ENCODE data around the gene LRRC38.

LRRC38 gene

DNA sequence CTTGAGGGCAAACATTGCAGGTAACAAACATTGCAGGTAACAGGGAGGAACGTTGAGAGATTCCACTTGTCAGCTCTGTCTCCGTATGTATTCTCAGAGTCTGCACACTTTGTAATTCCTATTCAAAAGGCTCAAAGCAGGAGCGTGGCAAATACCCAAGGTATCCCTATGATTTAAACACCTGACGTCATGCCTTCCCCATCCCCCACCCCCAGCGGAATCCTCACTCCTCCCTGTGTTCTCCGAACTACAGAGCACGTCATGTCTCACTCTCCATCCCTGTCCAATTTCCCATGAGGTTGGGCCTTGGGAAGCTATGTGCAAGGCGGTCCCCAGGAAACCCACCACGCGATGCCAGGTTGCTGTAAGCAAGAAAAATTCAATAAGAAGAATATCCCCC is 2.8 kb upstream of the LRRC38 start:
- Histone ChIP-seq H3K4me1 (ENCODE audit: control insufficient read depth, insufficient read depth, low read length) (no peaks in the 10 kb centered on the region), H3K27me3 (ENCODE audit: control insufficient read depth, insufficient read depth, low read length) (peaks cover 60% of the 10 kb centered on the region), H3K9ac (ENCODE audit: low read depth, low read length) (no peak overlapping the region), H3K4me3 (ENCODE audit: low read depth, low read length) (no peak overlapping the region), H3K36me3 (ENCODE audit: control insufficient read depth, insufficient read depth, low read length) (no peaks in the 10 kb centered on the region), H3K9me3 (ENCODE audit: control insufficient read depth, insufficient read depth, low read length) (no peaks in the 10 kb centered on the region)

DNA sequence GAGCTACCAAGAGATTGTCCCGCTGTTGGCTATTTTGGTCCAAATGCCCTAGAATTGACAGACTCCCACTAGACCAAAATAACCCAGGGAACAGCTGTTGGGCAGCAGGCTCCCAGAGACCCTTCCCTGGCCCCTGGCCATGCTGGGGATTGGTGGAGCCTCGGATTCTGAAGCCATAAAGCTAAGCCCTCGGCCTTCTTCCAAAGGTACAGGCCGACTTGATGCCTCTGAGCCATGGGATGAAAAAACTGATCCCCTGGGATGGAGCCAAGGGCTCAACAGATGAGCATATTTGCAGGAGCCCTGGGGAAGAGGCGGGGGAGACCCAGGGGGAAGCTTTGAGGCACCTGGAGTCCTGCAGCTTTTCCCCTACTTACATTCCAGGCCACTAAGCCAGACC is 1.0 kb upstream of the LRRC38 start:
- H3K9ac ChIP-seq (ENCODE audit: low read depth, low read length) = no peak overlapping the region
- peaks cover 2% of the 10 kb centered on the region for H3K4me1 ChIP-seq (ENCODE audit: control insufficient read depth, insufficient read depth, low read length)
- peaks cover 78% of the 10 kb centered on the region for H3K27me3 ChIP-seq (ENCODE audit: control insufficient read depth, insufficient read depth, low read length)
- no peak overlapping the region for H3K4me3 ChIP-seq (ENCODE audit: low read depth, low read length)
- no peaks in the 10 kb centered on the region for H3K36me3 ChIP-seq (ENCODE audit: control insufficient read depth, insufficient read depth, low read length)
- no peaks in the 10 kb centered on the region for H3K9me3 ChIP-seq (ENCODE audit: control insufficient read depth, insufficient read depth, low read length)

DNA sequence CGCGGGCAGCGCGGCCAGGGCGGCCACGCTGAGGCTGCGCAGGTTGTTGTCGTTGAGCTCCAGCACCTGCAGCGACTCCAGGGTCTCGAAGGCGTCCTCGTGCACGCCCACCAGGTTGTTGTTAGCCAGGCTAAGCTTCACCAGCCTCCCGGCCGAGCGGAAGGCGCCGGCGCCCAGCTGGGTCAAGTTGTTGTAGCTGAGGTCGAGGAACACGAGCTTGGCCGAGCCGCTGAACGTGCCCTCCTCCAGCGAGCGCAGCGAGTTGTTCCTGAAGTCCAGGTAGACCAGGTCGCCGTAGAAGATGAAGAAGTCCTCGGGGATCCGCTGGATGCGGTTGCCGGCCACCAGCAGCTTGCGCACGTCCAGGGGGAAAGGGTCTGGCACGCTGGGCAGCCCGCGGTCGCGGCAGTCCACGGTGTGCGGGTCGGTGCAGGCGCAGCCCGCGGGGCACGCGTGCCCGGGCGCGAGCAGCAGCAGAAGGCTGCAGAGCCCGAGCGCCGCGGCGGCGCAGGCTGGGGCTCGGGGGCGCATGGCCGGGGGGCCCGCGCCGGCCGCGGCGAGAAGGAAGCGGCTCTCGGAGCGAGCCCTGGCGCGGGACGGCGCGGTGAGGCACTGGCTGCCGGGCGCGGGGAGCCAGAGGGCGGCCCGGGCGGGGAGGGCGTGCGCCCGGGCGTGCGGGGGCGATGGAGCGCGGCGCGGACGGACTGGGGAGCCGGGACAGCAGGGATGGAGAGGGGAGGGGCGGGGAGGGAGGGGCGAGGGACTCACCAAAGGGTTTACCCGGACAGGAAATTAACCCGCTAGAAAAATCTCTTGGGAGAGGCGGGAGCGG is 524 bp downstream of the LRRC38 start:
- H3K27me3 ChIP-seq (ENCODE audit: control insufficient read depth, insufficient read depth, low read length) = peaks cover 88% of the 10 kb centered on the region
- H3K9ac ChIP-seq (ENCODE audit: low read depth, low read length) = no peak overlapping the region
- peaks cover 2% of the 10 kb centered on the region for H3K4me1 ChIP-seq (ENCODE audit: control insufficient read depth, insufficient read depth, low read length)
- no peaks in the 10 kb centered on the region for H3K36me3 ChIP-seq (ENCODE audit: control insufficient read depth, insufficient read depth, low read length)
- H3K4me3 ChIP-seq (ENCODE audit: low read depth, low read length) = peak overlapping the region; percentile 60
- H3K9me3 ChIP-seq (ENCODE audit: control insufficient read depth, insufficient read depth, low read length) = no peaks in the 10 kb centered on the region

GRCh38 chr1:13512472-13512871 is 1.3 kb downstream of the LRRC38 start:
- H3K9me3 ChIP-seq (ENCODE audit: control insufficient read depth, insufficient read depth, low read length) = no peaks in the 10 kb centered on the region
- peaks cover 2% of the 10 kb centered on the region for H3K4me1 ChIP-seq (ENCODE audit: control insufficient read depth, insufficient read depth, low read length)
- H3K9ac ChIP-seq (ENCODE audit: low read depth, low read length) = no peak overlapping the region
- H3K36me3 ChIP-seq (ENCODE audit: control insufficient read depth, insufficient read depth, low read length) = no peaks in the 10 kb centered on the region
- H3K4me3 ChIP-seq (ENCODE audit: low read depth, low read length) = peak overlapping the region; percentile 60
- peaks cover 81% of the 10 kb centered on the region for H3K27me3 ChIP-seq (ENCODE audit: control insufficient read depth, insufficient read depth, low read length)

DNA sequence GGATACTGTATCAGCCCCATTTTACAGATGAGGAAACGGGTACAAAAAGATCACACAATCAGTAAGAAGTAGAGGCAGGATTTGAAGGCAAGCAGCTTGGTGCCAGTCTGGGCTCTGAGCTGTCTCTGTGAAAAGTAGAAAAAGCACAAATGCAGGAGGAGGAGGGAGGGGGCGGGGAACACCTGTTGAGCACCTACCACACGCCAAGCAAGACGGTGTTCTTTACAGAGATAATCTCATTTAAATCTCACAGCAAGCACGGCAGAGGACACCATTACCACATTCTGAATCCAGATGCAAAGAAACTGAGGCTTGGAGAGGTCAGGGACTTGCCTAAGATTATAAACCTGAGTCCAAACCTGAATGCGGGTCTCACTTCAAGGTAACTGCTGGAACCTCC is 3.3 kb downstream of the LRRC38 start:
- no peaks in the 10 kb centered on the region for H3K36me3 ChIP-seq (ENCODE audit: control insufficient read depth, insufficient read depth, low read length)
- H3K4me1 ChIP-seq (ENCODE audit: control insufficient read depth, insufficient read depth, low read length) = peaks cover 3% of the 10 kb centered on the region
- no peaks in the 10 kb centered on the region for H3K9me3 ChIP-seq (ENCODE audit: control insufficient read depth, insufficient read depth, low read length)
- H3K27me3 ChIP-seq (ENCODE audit: control insufficient read depth, insufficient read depth, low read length) = peaks cover 66% of the 10 kb centered on the region
- no peak overlapping the region for H3K4me3 ChIP-seq (ENCODE audit: low read depth, low read length)
- H3K9ac ChIP-seq (ENCODE audit: low read depth, low read length) = no peak overlapping the region

GRCh38 chr1:13507075-13507474 is 6.7 kb downstream of the LRRC38 start:
- no peaks in the 10 kb centered on the region for H3K9me3 ChIP-seq (ENCODE audit: control insufficient read depth, insufficient read depth, low read length)
- peaks cover 7% of the 10 kb centered on the region for H3K4me1 ChIP-seq (ENCODE audit: control insufficient read depth, insufficient read depth, low read length)
- H3K27me3 ChIP-seq (ENCODE audit: control insufficient read depth, insufficient read depth, low read length) = peaks cover 36% of the 10 kb centered on the region
- H3K9ac ChIP-seq (ENCODE audit: low read depth, low read length) = no peak overlapping the region
- H3K4me3 ChIP-seq (ENCODE audit: low read depth, low read length) = no peak overlapping the region
- H3K36me3 ChIP-seq (ENCODE audit: control insufficient read depth, insufficient read depth, low read length) = no peaks in the 10 kb centered on the region

- Histone ChIP-seq H3K36me3 (ENCODE audit: control insufficient read depth, insufficient read depth, low read length) (no peaks in the 10 kb centered on the region), H3K27me3 (ENCODE audit: control insufficient read depth, insufficient read depth, low read length) (peaks cover 15% of the 10 kb centered on the region), H3K9me3 (ENCODE audit: control insufficient read depth, insufficient read depth, low read length) (no peaks in the 10 kb centered on the region), H3K4me1 (ENCODE audit: control insufficient read depth, insufficient read depth, low read length) (peaks cover 5% of the 10 kb centered on the region), H3K4me3 (ENCODE audit: low read depth, low read length) (no peak overlapping the region), H3K9ac (ENCODE audit: low read depth, low read length) (no peak overlapping the region)
Measured at GRCh38 chr1:13505020-13505419, 8.8 kb downstream of the LRRC38 start.

DNA sequence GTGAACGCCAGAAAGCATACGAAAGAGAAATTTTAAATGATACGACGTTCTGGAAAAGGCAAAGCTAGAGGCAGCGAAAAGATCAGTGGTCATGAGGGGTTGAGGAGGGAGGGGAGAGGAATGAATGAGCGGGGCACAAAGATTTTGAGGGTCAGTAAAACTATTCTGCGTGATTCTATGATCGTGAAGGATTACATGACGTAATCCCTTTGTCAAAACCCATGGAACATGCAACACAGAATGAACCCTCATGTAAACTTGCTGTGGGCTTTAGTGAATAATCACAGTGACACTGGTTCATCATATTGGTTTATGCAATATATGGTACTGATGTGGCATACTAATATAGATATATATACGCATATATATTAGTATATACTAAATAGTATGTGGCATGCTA is 13.0 kb downstream of the LRRC38 start:
- H3K4me1 ChIP-seq (ENCODE audit: control insufficient read depth, insufficient read depth, low read length) = peaks cover 5% of the 10 kb centered on the region
- H3K27me3 ChIP-seq (ENCODE audit: control insufficient read depth, insufficient read depth, low read length) = no peaks in the 10 kb centered on the region
- no peak overlapping the region for H3K9ac ChIP-seq (ENCODE audit: low read depth, low read length)
- H3K9me3 ChIP-seq (ENCODE audit: control insufficient read depth, insufficient read depth, low read length) = no peaks in the 10 kb centered on the region
- H3K4me3 ChIP-seq (ENCODE audit: low read depth, low read length) = no peak overlapping the region
- H3K36me3 ChIP-seq (ENCODE audit: control insufficient read depth, insufficient read depth, low read length) = no peaks in the 10 kb centered on the region

GRCh38 chr1:13499422-13499821 is 14.4 kb downstream of the LRRC38 start:
- no peak overlapping the region for H3K4me3 ChIP-seq (ENCODE audit: low read depth, low read length)
- H3K4me1 ChIP-seq (ENCODE audit: control insufficient read depth, insufficient read depth, low read length) = no peaks in the 10 kb centered on the region
- no peak overlapping the region for H3K9ac ChIP-seq (ENCODE audit: low read depth, low read length)
- H3K9me3 ChIP-seq (ENCODE audit: control insufficient read depth, insufficient read depth, low read length) = no peaks in the 10 kb centered on the region
- no peaks in the 10 kb centered on the region for H3K27me3 ChIP-seq (ENCODE audit: control insufficient read depth, insufficient read depth, low read length)
- no peaks in the 10 kb centered on the region for H3K36me3 ChIP-seq (ENCODE audit: control insufficient read depth, insufficient read depth, low read length)

DNA sequence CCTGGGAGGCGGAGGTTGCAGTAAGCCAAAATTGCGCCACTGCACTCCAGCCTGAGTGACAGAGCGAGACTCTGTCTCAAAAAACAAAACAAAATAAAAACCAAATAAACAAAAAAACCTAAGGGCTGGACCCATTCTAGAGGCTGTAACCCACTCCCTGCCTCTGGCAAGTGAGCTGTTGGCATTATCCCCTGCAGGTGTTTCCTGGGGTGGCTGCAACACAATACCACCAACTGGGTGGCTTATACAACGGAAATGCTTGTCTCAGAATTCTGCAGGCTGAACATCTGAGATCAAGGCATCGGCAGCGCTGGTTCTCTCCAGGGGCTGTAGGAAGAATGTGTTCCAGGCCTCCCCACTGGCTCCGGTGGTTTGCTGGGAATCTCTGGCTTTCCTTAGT is 15.2 kb downstream of the LRRC38 start:
- no peaks in the 10 kb centered on the region for H3K9me3 ChIP-seq (ENCODE audit: control insufficient read depth, insufficient read depth, low read length)
- H3K9ac ChIP-seq (ENCODE audit: low read depth, low read length) = no peak overlapping the region
- no peak overlapping the region for H3K4me3 ChIP-seq (ENCODE audit: low read depth, low read length)
- no peaks in the 10 kb centered on the region for H3K36me3 ChIP-seq (ENCODE audit: control insufficient read depth, insufficient read depth, low read length)
- no peaks in the 10 kb centered on the region for H3K4me1 ChIP-seq (ENCODE audit: control insufficient read depth, insufficient read depth, low read length)
- no peaks in the 10 kb centered on the region for H3K27me3 ChIP-seq (ENCODE audit: control insufficient read depth, insufficient read depth, low read length)

DNA sequence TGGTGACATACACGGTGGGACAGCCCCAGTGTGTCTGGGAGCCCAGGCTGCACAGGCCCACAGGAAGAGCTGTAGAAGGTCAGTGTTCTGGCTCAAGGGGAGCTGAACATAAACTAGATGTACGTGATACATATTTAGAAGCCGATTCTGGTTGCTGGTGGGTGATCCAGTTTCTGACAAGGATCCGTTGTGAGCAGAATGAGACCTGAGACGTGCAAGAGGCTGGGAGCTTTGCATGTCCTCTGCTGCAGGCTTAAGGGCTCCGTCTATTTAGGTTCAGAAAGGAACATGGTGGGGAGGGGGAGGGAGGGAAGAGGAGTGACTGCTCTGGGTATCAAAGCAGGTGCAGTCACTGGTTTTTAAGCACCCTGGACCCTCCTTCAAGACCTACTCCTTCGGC is 18.6 kb downstream of the LRRC38 start:
- Histone ChIP-seq H3K9ac (ENCODE audit: low read depth, low read length) (no peak overlapping the region), H3K27me3 (ENCODE audit: control insufficient read depth, insufficient read depth, low read length) (no peaks in the 10 kb centered on the region), H3K36me3 (ENCODE audit: control insufficient read depth, insufficient read depth, low read length) (no peaks in the 10 kb centered on the region), H3K4me3 (ENCODE audit: low read depth, low read length) (no peak overlapping the region), H3K9me3 (ENCODE audit: control insufficient read depth, insufficient read depth, low read length) (no peaks in the 10 kb centered on the region), H3K4me1 (ENCODE audit: control insufficient read depth, insufficient read depth, low read length) (no peaks in the 10 kb centered on the region)

- Histone ChIP-seq H3K36me3 (ENCODE audit: control insufficient read depth, insufficient read depth, low read length) (no peaks in the 10 kb centered on the region), H3K27me3 (ENCODE audit: control insufficient read depth, insufficient read depth, low read length) (no peaks in the 10 kb centered on the region), H3K9ac (ENCODE audit: low read depth, low read length) (no peak overlapping the region), H3K4me1 (ENCODE audit: control insufficient read depth, insufficient read depth, low read length) (no peaks in the 10 kb centered on the region), H3K4me3 (ENCODE audit: low read depth, low read length) (no peak overlapping the region), H3K9me3 (ENCODE audit: control insufficient read depth, insufficient read depth, low read length) (no peaks in the 10 kb centered on the region)
Measured at GRCh38 chr1:13494712-13495111, 19.1 kb downstream of the LRRC38 start.
